ENCODE data around the gene COX4I2. TPM values are rescaled to one million over a fixed set of nuclear protein-coding genes. Genes with fewer than 3 reads are reported as not detected.

Gene COX4I2
- total and polyA plus RNA-seq, 2 of the 8 experiments (the other 6 are each of a cell fraction or from before 2014, with no cell fraction given): 0.26 TPM; not detected in 1

DNA sequence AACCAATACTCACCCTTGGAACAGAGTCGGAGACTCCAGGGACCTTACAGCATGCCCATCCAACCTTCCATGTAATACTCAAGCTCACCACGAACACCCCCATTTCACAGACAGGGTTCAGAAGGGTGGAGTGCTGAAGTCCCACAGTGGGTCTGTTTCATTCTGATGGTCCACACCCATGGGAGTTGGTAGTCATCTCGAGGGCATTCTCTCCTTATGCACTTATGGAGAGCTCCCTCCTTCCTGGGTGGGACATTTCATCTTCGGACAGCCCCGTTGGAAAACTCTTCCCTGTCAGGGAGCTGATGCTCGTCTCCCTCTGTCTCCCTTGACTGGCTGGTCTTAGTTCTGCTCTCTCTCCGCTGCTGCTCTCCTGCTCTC lies 38.9 kb downstream of the COX4I2 start (continued):
- TF ChIP-seq, protein P1, sequence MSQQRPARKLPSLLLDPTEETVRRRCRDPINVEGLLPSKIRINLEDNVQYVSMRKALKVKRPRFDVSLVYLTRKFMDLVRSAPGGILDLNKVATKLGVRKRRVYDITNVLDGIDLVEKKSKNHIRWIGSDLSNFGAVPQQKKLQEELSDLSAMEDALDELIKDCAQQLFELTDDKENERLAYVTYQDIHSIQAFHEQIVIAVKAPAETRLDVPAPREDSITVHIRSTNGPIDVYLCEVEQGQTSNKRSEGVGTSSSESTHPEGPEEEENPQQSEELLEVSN (IDR thresholded peaks at IDR 0.05): no peak
- TF ChIP-seq, protein P2, sequence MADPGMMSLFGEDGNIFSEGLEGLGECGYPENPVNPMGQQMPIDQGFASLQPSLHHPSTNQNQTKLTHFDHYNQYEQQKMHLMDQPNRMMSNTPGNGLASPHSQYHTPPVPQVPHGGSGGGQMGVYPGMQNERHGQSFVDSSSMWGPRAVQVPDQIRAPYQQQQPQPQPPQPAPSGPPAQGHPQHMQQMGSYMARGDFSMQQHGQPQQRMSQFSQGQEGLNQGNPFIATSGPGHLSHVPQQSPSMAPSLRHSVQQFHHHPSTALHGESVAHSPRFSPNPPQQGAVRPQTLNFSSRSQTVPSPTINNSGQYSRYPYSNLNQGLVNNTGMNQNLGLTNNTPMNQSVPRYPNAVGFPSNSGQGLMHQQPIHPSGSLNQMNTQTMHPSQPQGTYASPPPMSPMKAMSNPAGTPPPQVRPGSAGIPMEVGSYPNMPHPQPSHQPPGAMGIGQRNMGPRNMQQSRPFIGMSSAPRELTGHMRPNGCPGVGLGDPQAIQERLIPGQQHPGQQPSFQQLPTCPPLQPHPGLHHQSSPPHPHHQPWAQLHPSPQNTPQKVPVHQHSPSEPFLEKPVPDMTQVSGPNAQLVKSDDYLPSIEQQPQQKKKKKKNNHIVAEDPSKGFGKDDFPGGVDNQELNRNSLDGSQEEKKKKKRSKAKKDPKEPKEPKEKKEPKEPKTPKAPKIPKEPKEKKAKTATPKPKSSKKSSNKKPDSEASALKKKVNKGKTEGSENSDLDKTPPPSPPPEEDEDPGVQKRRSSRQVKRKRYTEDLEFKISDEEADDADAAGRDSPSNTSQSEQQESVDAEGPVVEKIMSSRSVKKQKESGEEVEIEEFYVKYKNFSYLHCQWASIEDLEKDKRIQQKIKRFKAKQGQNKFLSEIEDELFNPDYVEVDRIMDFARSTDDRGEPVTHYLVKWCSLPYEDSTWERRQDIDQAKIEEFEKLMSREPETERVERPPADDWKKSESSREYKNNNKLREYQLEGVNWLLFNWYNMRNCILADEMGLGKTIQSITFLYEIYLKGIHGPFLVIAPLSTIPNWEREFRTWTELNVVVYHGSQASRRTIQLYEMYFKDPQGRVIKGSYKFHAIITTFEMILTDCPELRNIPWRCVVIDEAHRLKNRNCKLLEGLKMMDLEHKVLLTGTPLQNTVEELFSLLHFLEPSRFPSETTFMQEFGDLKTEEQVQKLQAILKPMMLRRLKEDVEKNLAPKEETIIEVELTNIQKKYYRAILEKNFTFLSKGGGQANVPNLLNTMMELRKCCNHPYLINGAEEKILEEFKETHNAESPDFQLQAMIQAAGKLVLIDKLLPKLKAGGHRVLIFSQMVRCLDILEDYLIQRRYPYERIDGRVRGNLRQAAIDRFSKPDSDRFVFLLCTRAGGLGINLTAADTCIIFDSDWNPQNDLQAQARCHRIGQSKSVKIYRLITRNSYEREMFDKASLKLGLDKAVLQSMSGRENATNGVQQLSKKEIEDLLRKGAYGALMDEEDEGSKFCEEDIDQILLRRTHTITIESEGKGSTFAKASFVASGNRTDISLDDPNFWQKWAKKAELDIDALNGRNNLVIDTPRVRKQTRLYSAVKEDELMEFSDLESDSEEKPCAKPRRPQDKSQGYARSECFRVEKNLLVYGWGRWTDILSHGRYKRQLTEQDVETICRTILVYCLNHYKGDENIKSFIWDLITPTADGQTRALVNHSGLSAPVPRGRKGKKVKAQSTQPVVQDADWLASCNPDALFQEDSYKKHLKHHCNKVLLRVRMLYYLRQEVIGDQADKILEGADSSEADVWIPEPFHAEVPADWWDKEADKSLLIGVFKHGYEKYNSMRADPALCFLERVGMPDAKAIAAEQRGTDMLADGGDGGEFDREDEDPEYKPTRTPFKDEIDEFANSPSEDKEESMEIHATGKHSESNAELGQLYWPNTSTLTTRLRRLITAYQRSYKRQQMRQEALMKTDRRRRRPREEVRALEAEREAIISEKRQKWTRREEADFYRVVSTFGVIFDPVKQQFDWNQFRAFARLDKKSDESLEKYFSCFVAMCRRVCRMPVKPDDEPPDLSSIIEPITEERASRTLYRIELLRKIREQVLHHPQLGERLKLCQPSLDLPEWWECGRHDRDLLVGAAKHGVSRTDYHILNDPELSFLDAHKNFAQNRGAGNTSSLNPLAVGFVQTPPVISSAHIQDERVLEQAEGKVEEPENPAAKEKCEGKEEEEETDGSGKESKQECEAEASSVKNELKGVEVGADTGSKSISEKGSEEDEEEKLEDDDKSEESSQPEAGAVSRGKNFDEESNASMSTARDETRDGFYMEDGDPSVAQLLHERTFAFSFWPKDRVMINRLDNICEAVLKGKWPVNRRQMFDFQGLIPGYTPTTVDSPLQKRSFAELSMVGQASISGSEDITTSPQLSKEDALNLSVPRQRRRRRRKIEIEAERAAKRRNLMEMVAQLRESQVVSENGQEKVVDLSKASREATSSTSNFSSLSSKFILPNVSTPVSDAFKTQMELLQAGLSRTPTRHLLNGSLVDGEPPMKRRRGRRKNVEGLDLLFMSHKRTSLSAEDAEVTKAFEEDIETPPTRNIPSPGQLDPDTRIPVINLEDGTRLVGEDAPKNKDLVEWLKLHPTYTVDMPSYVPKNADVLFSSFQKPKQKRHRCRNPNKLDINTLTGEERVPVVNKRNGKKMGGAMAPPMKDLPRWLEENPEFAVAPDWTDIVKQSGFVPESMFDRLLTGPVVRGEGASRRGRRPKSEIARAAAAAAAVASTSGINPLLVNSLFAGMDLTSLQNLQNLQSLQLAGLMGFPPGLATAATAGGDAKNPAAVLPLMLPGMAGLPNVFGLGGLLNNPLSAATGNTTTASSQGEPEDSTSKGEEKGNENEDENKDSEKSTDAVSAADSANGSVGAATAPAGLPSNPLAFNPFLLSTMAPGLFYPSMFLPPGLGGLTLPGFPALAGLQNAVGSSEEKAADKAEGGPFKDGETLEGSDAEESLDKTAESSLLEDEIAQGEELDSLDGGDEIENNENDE (IDR thresholded peaks at IDR 0.05; ENCODE audit: insufficient replicate concordance, low read length): no peak

All from H1 (cell line).